ENCODE measurements around the gene FSTL4. TPM values are rescaled to one million over a fixed set of nuclear protein-coding genes. Genes with fewer than 3 reads are reported as not detected.

Gene FSTL4
- total RNA-seq, 4 donors from 2014 or later = 0.33 to 0.78 (median 0.34) TPM; not detected in 1

DNA sequence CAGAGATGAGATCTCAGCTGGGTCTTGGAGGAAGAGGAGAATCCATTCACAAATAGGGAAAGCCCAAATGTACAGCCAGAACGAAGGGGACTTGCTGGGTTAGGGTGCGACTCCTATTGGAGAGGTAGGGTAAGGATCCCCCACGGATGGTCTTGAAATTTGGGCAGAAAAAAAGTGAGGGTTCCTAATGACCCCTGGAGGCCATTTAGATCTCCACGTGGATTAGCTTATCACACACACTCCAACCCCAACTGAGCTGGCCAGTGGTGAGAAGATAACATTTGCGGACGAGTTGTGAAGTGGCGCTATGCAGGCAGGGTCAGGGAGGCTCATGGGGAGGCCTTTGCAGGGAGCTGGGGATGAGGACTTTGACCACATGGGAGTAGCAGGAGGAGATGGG is 86.0 kb downstream of the FSTL4 start:
- no peak for DNase-seq (ENCODE audit: extremely low spot score)
- Histone ChIP-seq H3K27me3 (peaks cover 0 to 8% (median 0%) of the 10 kb centered on the region in 4 donors), H3K9me3 (no peaks in the 10 kb centered on the region), H3K27ac (replicated peaks in 1 of 4) (no peak overlapping the region), H3K4me3 (no peak overlapping the region), H3K36me3 (no peaks in the 10 kb centered on the region), H3K4me1 (no peaks in the 10 kb centered on the region)
- intact Hi-C loops (cut with DNase I) = no loop called here
- no peak for TF ChIP-seq POLR2A (IDR thresholded peaks at IDR 0.05; ENCODE audit: low read depth)
- WGBS = 91% methylated on average over 7 of the region's 7 CpGs

DNA sequence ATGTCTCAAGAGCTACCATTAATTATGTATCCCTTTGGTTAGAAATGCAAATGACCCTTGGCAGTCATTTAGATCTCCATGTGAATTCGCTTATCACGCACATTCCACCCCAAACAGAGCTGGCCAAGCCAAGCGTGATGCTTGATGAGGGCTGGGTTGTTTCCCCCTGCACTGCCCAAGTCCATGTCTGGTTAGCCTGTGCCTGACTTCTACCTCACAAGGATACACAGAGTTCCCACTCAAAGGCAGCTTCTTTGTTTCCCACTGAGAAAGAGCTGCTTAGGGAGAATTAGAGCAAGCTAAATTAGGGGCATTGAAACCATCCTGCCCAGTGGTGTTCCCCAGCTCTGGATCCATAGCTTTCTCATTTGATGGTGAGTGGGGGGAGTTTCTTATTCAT is 87.2 kb downstream of the FSTL4 start:
- 100% methylated on average over 3 of the region's 3 CpGs for WGBS
- intact Hi-C loops (cut with DNase I) = no loop called here
- Histone ChIP-seq H3K4me3 (no peak overlapping the region), H3K9me3 (no peaks in the 10 kb centered on the region), H3K27me3 (peaks cover 0 to 8% (median 0%) of the 10 kb centered on the region in 4 donors), H3K4me1 (no peaks in the 10 kb centered on the region), H3K36me3 (no peaks in the 10 kb centered on the region), H3K27ac (replicated peaks in 1 of 4) (no peak overlapping the region)
- peak; percentile 68 for DNase-seq (ENCODE audit: extremely low spot score)
- TF ChIP-seq POLR2A (IDR thresholded peaks at IDR 0.05; ENCODE audit: low read depth) = no peak
- TF ChIP-seq POLR2AphosphoS5 (IDR thresholded peaks at IDR 0.05) = no peak
- TF ChIP-seq EP300 (IDR thresholded peaks at IDR 0.05) = no peak
- TF ChIP-seq, protein P1, sequence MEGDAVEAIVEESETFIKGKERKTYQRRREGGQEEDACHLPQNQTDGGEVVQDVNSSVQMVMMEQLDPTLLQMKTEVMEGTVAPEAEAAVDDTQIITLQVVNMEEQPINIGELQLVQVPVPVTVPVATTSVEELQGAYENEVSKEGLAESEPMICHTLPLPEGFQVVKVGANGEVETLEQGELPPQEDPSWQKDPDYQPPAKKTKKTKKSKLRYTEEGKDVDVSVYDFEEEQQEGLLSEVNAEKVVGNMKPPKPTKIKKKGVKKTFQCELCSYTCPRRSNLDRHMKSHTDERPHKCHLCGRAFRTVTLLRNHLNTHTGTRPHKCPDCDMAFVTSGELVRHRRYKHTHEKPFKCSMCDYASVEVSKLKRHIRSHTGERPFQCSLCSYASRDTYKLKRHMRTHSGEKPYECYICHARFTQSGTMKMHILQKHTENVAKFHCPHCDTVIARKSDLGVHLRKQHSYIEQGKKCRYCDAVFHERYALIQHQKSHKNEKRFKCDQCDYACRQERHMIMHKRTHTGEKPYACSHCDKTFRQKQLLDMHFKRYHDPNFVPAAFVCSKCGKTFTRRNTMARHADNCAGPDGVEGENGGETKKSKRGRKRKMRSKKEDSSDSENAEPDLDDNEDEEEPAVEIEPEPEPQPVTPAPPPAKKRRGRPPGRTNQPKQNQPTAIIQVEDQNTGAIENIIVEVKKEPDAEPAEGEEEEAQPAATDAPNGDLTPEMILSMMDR (IDR thresholded peaks at IDR 0.05) = no peak

DNA sequence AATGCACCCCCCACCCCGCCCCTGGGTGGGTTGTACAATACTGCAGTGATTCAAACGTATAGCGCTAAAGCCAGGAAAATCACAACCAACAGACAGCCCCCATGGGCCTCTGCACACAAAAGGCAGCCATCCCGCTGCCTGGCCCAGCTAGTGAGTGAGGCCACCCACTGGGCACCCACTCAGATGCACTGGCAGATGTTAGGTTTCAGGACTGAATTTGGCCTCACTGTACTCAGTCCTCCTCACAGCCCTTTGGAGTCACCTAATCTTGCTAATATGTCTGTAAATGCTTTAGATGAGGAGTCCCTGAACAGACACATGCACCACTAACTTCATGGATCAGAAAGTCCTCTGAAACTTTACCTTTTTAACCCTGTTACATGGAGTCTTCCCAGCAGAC is 87.7 kb downstream of the FSTL4 start:
- Histone ChIP-seq H3K27me3 (peaks cover 0 to 8% (median 0%) of the 10 kb centered on the region in 4 donors), H3K27ac (replicated peaks in 1 of 4) (no peak overlapping the region), H3K9me3 (no peaks in the 10 kb centered on the region), H3K4me3 (no peak overlapping the region), H3K4me1 (no peaks in the 10 kb centered on the region), H3K36me3 (no peaks in the 10 kb centered on the region)
- 100% methylated on average over 4 of the region's 4 CpGs for WGBS
- TF ChIP-seq POLR2AphosphoS5 (IDR thresholded peaks at IDR 0.05) (no peak), POLR2A (IDR thresholded peaks at IDR 0.05; ENCODE audit: low read depth) (no peak), EP300 (IDR thresholded peaks at IDR 0.05) (no peak)
- TF ChIP-seq, protein P1 (IDR thresholded peaks at IDR 0.05) = no peak
- DNase-seq (ENCODE audit: extremely low spot score) = peak; percentile 72
- intact Hi-C loops (cut with DNase I) = no loop called here

DNA sequence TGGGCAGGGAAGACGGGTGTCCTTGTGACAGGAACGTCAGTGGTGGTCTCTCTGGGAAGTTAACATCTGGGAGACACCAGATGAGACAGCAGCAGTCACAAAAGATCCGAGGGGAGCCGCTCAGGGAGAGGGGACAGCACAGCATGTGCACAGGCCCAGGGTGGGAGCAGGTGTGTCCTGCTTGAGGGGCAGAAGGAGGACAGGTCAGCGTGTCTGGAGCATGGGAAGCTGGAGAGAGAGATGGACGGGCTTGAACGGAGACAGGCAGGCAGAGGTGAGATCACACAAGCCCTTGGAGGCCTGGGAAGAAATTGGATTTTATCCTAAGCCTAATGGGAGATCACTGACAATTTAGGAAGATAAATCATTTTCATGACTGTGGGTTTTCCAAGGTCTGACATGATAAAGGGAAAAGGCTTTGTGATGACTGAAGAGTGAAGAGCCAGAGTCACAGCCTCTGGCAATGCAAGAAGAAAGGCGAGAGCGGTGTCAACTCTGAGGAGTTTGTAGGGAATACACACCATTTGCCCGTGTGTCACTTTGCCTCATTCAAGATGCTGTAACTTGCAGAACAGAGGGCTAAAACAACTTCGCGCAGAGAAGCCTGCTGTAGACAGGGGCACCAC is 88.3 kb downstream of the FSTL4 start:
- Histone ChIP-seq H3K36me3 (no peaks in the 10 kb centered on the region), H3K9me3 (no peaks in the 10 kb centered on the region), H3K27ac (replicated peaks in 1 of 4) (no peak overlapping the region), H3K4me3 (no peak overlapping the region), H3K27me3 (peaks cover 0 to 8% (median 0%) of the 10 kb centered on the region in 4 donors), H3K4me1 (no peaks in the 10 kb centered on the region)
- intact Hi-C loops (cut with DNase I) = no loop called here
- TF ChIP-seq, protein P1 (IDR thresholded peaks at IDR 0.05) = no peak
- TF ChIP-seq EP300 (IDR thresholded peaks at IDR 0.05) = no peak
- no peak for TF ChIP-seq POLR2AphosphoS5 (IDR thresholded peaks at IDR 0.05)
- no peak for TF ChIP-seq POLR2A (IDR thresholded peaks at IDR 0.05; ENCODE audit: low read depth)
- DNase-seq (ENCODE audit: extremely low spot score) = peak; percentile 83
- WGBS = 92% methylated on average over 12 of the region's 12 CpGs

DNA sequence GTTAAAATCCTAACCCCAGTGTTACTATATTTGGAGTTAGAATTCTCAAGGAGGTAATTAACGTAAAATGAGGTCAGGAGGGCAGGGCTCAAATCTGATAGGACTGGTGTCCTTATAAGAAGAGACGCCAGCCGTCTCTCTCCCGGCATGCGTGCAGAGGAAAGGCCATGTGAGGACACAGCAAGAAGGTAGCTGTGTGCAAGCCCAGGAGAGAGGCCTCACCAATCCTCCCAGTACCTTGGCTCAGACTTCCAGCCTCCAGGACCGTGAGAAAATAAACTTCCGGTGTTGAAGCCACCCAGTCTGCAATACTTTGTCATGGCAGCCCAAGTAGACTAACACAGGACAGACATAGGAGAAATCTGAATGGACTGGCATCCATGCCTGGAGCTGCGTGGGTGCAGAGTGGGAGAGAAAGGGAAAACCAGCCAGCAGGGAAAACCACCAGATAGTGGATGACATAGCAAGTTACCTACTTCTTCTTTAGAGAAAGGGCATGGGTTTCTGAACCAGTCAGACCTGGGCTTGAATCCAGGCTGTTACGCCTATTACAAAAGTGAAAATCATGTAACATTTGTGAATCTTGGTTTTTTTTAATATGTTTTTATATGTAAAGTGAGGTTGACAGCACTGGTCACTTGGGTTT is 89.2 kb downstream of the FSTL4 start:
- no peak overlapping the region for H3K4me3 ChIP-seq
- intact Hi-C loops (cut with DNase I) = no loop called here
- no peaks in the 10 kb centered on the region for H3K9me3 ChIP-seq
- 89% methylated on average over 9 of the region's 9 CpGs for WGBS
- DNase-seq (ENCODE audit: extremely low spot score) = no peak
- no peaks in the 10 kb centered on the region for H3K36me3 ChIP-seq
- TF ChIP-seq POLR2A (IDR thresholded peaks at IDR 0.05; ENCODE audit: low read depth) (no peak), POLR2AphosphoS5 (IDR thresholded peaks at IDR 0.05) (no peak), EP300 (IDR thresholded peaks at IDR 0.05) (no peak)
- TF ChIP-seq, protein P1 (IDR thresholded peaks at IDR 0.05) = no peak
- H3K27ac ChIP-seq (replicated peaks in 1 of 4) = no peak overlapping the region
- peaks cover 0 to 8% (median 0%) of the 10 kb centered on the region in 4 donors for H3K27me3 ChIP-seq
- H3K4me1 ChIP-seq = no peaks in the 10 kb centered on the region
